HL-60/S4 (cell line): ENCODE data around the gene TBC1D21.

Source experiments
- in situ Hi-C: fragments of 300-500 bp; cut with MboI; formaldehyde crosslinking; loops from 2 replicates; pipeline ENCODE4 v1.14.3; 2022; ENCODE audit warnings: low sequenced_read_pairs

Gene TBC1D21

GRCh38 chr15:73907035-73907408, 33.7 kb downstream of the TBC1D21 start:
- in situ Hi-C loops, result no loop called here

GRCh38 chr15:73908030-73908821, 34.9 kb downstream of the TBC1D21 start:
- in situ Hi-C loops, result no loop called here

GRCh38 chr15:73908822-73909122, 35.4 kb downstream of the TBC1D21 start:
- in situ Hi-C loops, result no loop called here

- in situ Hi-C loops, result no loop called here
These were observed 36.3 kb downstream of the TBC1D21 start for GRCh38 chr15:73909651-73910050.

- in situ Hi-C loops, result no loop called here
These were observed 37.3 kb downstream of the TBC1D21 start for GRCh38 chr15:73910522-73911303.

GRCh38 chr15:73912030-73912596, 38.7 kb downstream of the TBC1D21 start:
- in situ Hi-C loops, result no loop called here

GRCh38 chr15:73914145-73914544, 40.8 kb downstream of the TBC1D21 start:
- in situ Hi-C loops, result no loop called here

- in situ Hi-C loops, result no loop called here
These were observed 41.7 kb downstream of the TBC1D21 start for GRCh38 chr15:73915082-73915481.

- in situ Hi-C loops, result no loop called here
These were observed 45.4 kb downstream of the TBC1D21 start for GRCh38 chr15:73918784-73919183.

GRCh38 chr15:73919706-73920105, 46.3 kb downstream of the TBC1D21 start:
- in situ Hi-C loops, result no loop called here

- in situ Hi-C loops, result no loop called here
These were observed 48.0 kb downstream of the TBC1D21 start for GRCh38 chr15:73921254-73921925.

- in situ Hi-C loops, result no loop called here
These were observed 49.1 kb downstream of the TBC1D21 start for GRCh38 chr15:73922186-73923151.

GRCh38 chr15:73923156-73923487, 49.8 kb downstream of the TBC1D21 start:
- in situ Hi-C loops, result no loop called here

GRCh38 chr15:73923488-73924164, 50.3 kb downstream of the TBC1D21 start:
- in situ Hi-C loops, result no loop called here

GRCh38 chr15:73924171-73924921, 51.0 kb downstream of the TBC1D21 start:
- in situ Hi-C loops, result no loop called here

GRCh38 chr15:73925848-73926218, 52.5 kb downstream of the TBC1D21 start:
- in situ Hi-C loops, result no loop called here

GRCh38 chr15:73926219-73927002, 53.0 kb downstream of the TBC1D21 start, which contains the start of gene LOXL1:
LOXL1 (plus strand) TSS chr15:73926462; CDS start chr15:73926784, 322 bp downstream.
- in situ Hi-C loops, result no loop called here

GRCh38 chr15:73927003-73927475, 53.7 kb downstream of the TBC1D21 start:
- in situ Hi-C loops, result no loop called here
